IMR-90 (cell line): ENCODE data around the gene TEX264. TPM values are rescaled to one million over a fixed set of nuclear protein-coding genes. Genes with fewer than 3 reads are reported as not detected.
A peak's percentile ranks its signal among the peaks of the same experiment; 100 is the strongest.

ENCODE experiments used
- ATAC-seq: fragments of 200-7000 bp; cut with Tn5 transposase; 2 replicates; pipeline ENCODE4 v1.9.1; 2020; ENCODE audit warnings: low read depth, mild to moderate bottlenecking, moderate library complexity
- BruUV-seq: library from RNA; stranded (reverse); fragments of 400-500 nt; replicated peaks from 2 replicates; lab custom pipeline; 2021; lab: Mats Ljungman, UMichigan
- CTCF ChIA-PET: fragments of 300-600 bp; formaldehyde crosslinking; extraction: SDS; loops from one replicate; lab custom pipeline; 2021; ENCODE audit warnings: antibody characterized with exemption; lab: Yijun Ruan, JAX
- POLR2A ChIA-PET: fragments of 300-600 bp; sonication (Branson Sonifier 250); formaldehyde crosslinking; loops from one replicate; lab custom pipeline; 2022; ENCODE audit warnings: antibody characterized with exemption; ENCODE audit not compliant: unreplicated experiment; lab: Charles Lee
- DNase-seq: peaks from one replicate; pipeline ENCODE4 v3.0.0; 2013
- H2AFZ ChIP-seq: replicated peaks from 2 replicates; pipeline ENCODE3; 2013; ENCODE audit warnings: low read length, mild to moderate bottlenecking; ENCODE audit not compliant: poor library complexity
- H2AK5ac ChIP-seq: 2 replicates; pipeline ENCODE4 v1.6.1; 2013; ENCODE audit warnings: low read depth, low read length, inconsistent platforms
- H2AK9ac ChIP-seq: replicated peaks from 2 replicates; pipeline ENCODE3; 2013; ENCODE audit warnings: mild to moderate bottlenecking, low read depth, low read length, moderate library complexity; ENCODE audit not compliant: poor library complexity
- H2BK120ac ChIP-seq: 2 replicates; pipeline ENCODE4 v1.6.1; 2013; ENCODE audit warnings: low read depth, low read length, inconsistent platforms
- H2BK15ac ChIP-seq: 3 replicates; pipeline ENCODE4 v1.6.1; 2013; ENCODE audit warnings: low read depth, low read length, inconsistent platforms
- H2BK20ac ChIP-seq: 2 replicates; pipeline ENCODE4 v1.6.1; 2013; ENCODE audit warnings: low read depth, mild to moderate bottlenecking, inconsistent platforms, low read length, moderate library complexity
- H2BK5ac ChIP-seq: 2 replicates; pipeline ENCODE4 v1.6.1; 2013; ENCODE audit warnings: mild to moderate bottlenecking, low read depth, low read length, inconsistent platforms; ENCODE audit not compliant: poor library complexity, severe bottlenecking
- H3K14ac ChIP-seq: replicated peaks from 2 replicates; pipeline ENCODE4 v1.6.1; 2013; ENCODE audit warnings: low read depth, low read length, inconsistent platforms
- H3K18ac ChIP-seq: 2 replicates; pipeline ENCODE4 v1.6.1; 2013; ENCODE audit warnings: low read depth, low read length, control low read depth
- H3K23ac ChIP-seq: 2 replicates; pipeline ENCODE4 v1.6.1; 2013; ENCODE audit warnings: low read depth, low read length, inconsistent platforms
- H3K27ac ChIP-seq: 2 replicates; pipeline ENCODE4 v1.5.1; 2013; ENCODE audit warnings: mild to moderate bottlenecking, control low read depth, low read length; ENCODE audit not compliant: insufficient read depth
- H3K27me3 ChIP-seq: 2 replicates; pipeline ENCODE4 v1.6.1; 2013; ENCODE audit warnings: low read length; ENCODE audit not compliant: control insufficient read depth, insufficient read depth
- H3K36me3 ChIP-seq: 2 replicates; pipeline ENCODE4 v1.6.1; 2013; ENCODE audit warnings: low read length, mixed read lengths; ENCODE audit not compliant: control insufficient read depth, insufficient read depth
- H3K4ac ChIP-seq: 2 replicates; pipeline ENCODE4 v1.6.1; 2013; ENCODE audit warnings: low read depth, low read length, inconsistent platforms
- H3K4me1 ChIP-seq: 2 replicates; pipeline ENCODE4 v1.6.1; 2013; ENCODE audit warnings: low read length, mixed read lengths; ENCODE audit not compliant: control insufficient read depth, insufficient read depth
- H3K4me2 ChIP-seq: 2 replicates; pipeline ENCODE4 v1.6.1; 2013; ENCODE audit warnings: low read depth, mild to moderate bottlenecking, control low read depth, low read length, moderate library complexity
- H3K4me3 ChIP-seq: 2 replicates; pipeline ENCODE4 v1.5.1; 2013; ENCODE audit warnings: low read depth, mild to moderate bottlenecking, control low read depth, low read length, moderate library complexity; ENCODE audit not compliant: insufficient read depth
- H3K56ac ChIP-seq: 2 replicates; pipeline ENCODE4 v1.6.1; 2013; ENCODE audit warnings: low read length, inconsistent platforms; ENCODE audit not compliant: insufficient read depth; ENCODE audit errors: extremely low read depth
- H3K79me1 ChIP-seq, 2 experiments: 2 replicates each; pipeline ENCODE4 v1.6.1; 2013; ENCODE audit warnings: low read length in 2 of 2, inconsistent platforms in 1 of 2, low read depth in 1 of 2
- H3K9ac ChIP-seq: 2 replicates; pipeline ENCODE4 v1.6.1; 2013; ENCODE audit warnings: low read depth, low read length, control low read depth
- H3K9me1 ChIP-seq: 2 replicates; pipeline ENCODE4 v1.6.1; 2013; ENCODE audit warnings: low read length, inconsistent platforms; ENCODE audit not compliant: insufficient read depth
- H3K9me3 ChIP-seq: 2 replicates; pipeline ENCODE4 v1.6.1; 2013; ENCODE audit warnings: low read length; ENCODE audit not compliant: control insufficient read depth, insufficient read depth
- H4K20me1 ChIP-seq: 2 replicates; pipeline ENCODE4 v1.6.1; 2013; ENCODE audit warnings: low read length, inconsistent platforms; ENCODE audit not compliant: insufficient read depth
- H4K5ac ChIP-seq: 2 replicates; pipeline ENCODE4 v1.6.1; 2013; ENCODE audit warnings: mild to moderate bottlenecking, low read depth, low read length, control low read depth
- H4K8ac ChIP-seq, 2 experiments: 2 replicates each; pipeline ENCODE4 v1.6.1; 2013; ENCODE audit warnings: low read depth in 2 of 2, low read length in 2 of 2, control low read depth in 1 of 2, inconsistent platforms in 1 of 2
- H4K91ac ChIP-seq: 2 replicates; pipeline ENCODE4 v1.6.1; 2013; ENCODE audit warnings: low read depth, low read length, inconsistent platforms; ENCODE audit not compliant: insufficient read depth
- MXI1 ChIP-seq: IDR thresholded peaks from 2 replicates; pipeline ENCODE4 v1.6.1; 2012; ENCODE audit warnings: low read depth, mild to moderate bottlenecking, low read length, moderate library complexity, borderline replicate concordance
- WGBS, 2 experiments: methylation state at CpG; one replicate each; pipeline versions ENCODE4 v1.1.5 to v1.1.7; 2013; ENCODE audit warnings: missing lambda C conversion rate in 2 of 2; ENCODE audit not compliant: insufficient read length in 1 of 2; ENCODE audit errors: extremely low coverage in 2 of 2; 5-methylcytosine and 5-hydroxymethylcytosine counted together
- dilution Hi-C: fragments of 300-500 bp; cut with HindIII; formaldehyde crosslinking; loops from one replicate; pipeline ENCODE4 v1.14.3; 2018; ENCODE audit warnings: low sequenced_read_pairs; ENCODE audit not compliant: unreplicated experiment
- in situ Hi-C: fragments of 300-500 bp; cut with MboI; formaldehyde crosslinking; loops from 3 replicates; pipeline ENCODE4 v1.14.3; 2019; ENCODE audit warnings: low sequenced_read_pairs, inconsistent platforms, mixed read lengths
- intact Hi-C: fragments of 100-400 bp; cut with micrococcal nuclease; formaldehyde crosslinking; loops from 2 replicates; pipeline ENCODE4 v1.10.0; 2022
- polyA plus RNA-seq, 3 experiments: library from polyadenylated mRNA; depleted of rRNA; stranded (reverse); fragments of >200 nt; gene quantifications; 2 replicates each; pipeline ENCODE4 v1.2.3, GENCODE V29; 2012; ENCODE audit warnings: low replicate concordance in 1 of 3
- total RNA-seq: library from RNA; depleted of rRNA; stranded (reverse); fragments of >200 nt; gene quantifications from 2 replicates; pipeline ENCODE4 v1.2.3, GENCODE V29; 2012
- TF ChIP-seq, protein P1 (sequence below): fragments of 150-350 bp; IDR thresholded peaks from 2 replicates; pipeline ENCODE4 v1.6.1; 2016; ENCODE audit warnings: low read depth, mild to moderate bottlenecking, low read length, moderate library complexity, borderline replicate concordance

Gene TEX264
- total and polyA plus RNA-seq, 2 of the 4 experiments (the other 2 are of a cell fraction), result 30.3 to 45.0 TPM

DNA sequence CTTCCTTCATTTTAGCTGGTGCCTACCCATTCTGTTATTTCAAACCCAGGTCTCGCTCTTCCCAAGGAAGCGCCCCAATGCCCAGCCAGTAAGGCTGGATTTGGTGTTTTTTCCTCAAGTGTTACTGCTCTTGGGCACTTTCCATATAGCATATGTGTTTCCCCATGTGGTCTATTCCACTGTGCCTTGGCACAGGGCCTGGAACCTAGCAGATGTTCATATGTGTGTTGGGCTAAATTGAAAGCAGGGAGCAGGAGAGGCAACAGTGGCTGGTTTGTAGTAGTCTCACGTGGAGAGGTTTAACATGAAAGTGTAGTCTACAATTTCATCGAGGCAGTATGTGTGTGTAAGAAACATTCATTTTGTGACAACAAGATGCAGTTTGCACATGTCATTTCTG is 48.2 kb upstream of the TEX264 start:
- Histone ChIP-seq H3K27me3 (no peaks in the 10 kb centered on the region), H3K56ac (no peak overlapping the region), H4K91ac (no peak overlapping the region), H3K18ac (no peak overlapping the region), H3K4ac (no peak overlapping the region), H3K4me1 (peaks cover 20% of the 10 kb centered on the region), H3K36me3 (peaks cover 5% of the 10 kb centered on the region), H4K20me1 (peaks cover 28% of the 10 kb centered on the region), H2AFZ (no peak overlapping the region), H3K9ac (no peak overlapping the region), H2AK5ac (no peak overlapping the region), H3K23ac (no peak overlapping the region), H3K27ac (no peak overlapping the region), H2BK5ac (no peak overlapping the region), H3K14ac (no peak overlapping the region), H3K9me3 (no peaks in the 10 kb centered on the region), H2BK20ac (no peak overlapping the region), H2BK15ac (no peak overlapping the region), H3K79me1 (peaks cover 37 to 54% of the 10 kb centered on the region in 2 experiments), H2BK120ac (no peak overlapping the region), H3K9me1 (peaks cover 23% of the 10 kb centered on the region), H4K5ac (no peak overlapping the region), H3K4me3 (no peak overlapping the region), H2AK9ac (no peak overlapping the region), H4K8ac (no peak overlapping the region), H3K4me2 (no peak overlapping the region)
- intact Hi-C loops (loop anchor here (5.0 kb wide), 2 partner anchors 41 to 86 kb away; partner anchors contain the start of gene RAD54L2), in situ Hi-C loops (no loop called here), dilution Hi-C loops (no loop called here)
- no TSS peak for BruUV-seq
- DNase-seq (peak; percentile 72), ATAC-seq (no peak)
- ChIA-PET CTCF (interaction anchor here (1.5 kb wide), 1 partner anchor 11 kb away, joined by 6 read pairs; no protein-coding TSS in a partner anchor), POLR2A (no interaction called here)
- peak; percentile 33; the same call in 1 of the 2 replicates for TF ChIP-seq MXI1
- TF ChIP-seq, protein P1, sequence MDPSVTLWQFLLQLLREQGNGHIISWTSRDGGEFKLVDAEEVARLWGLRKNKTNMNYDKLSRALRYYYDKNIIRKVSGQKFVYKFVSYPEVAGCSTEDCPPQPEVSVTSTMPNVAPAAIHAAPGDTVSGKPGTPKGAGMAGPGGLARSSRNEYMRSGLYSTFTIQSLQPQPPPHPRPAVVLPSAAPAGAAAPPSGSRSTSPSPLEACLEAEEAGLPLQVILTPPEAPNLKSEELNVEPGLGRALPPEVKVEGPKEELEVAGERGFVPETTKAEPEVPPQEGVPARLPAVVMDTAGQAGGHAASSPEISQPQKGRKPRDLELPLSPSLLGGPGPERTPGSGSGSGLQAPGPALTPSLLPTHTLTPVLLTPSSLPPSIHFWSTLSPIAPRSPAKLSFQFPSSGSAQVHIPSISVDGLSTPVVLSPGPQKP, result no peak
- no CpG with 5 or more reads among the region's 4 CpGs for WGBS, 2 experiments
